NCI-H1417 treated with DMSO at 0.1 percent for 48 hours (cell line): Measurements from ENCODE around the gene EHD4.

Experiments
- DNase-seq: peaks from one replicate; lab custom pipeline; 2025; lab: John Stamatoyannopoulos, UW

The EHD4 gene

GRCh38 chr15:41972253-41973242, at the start of gene EHD4:
EHD4 (minus strand) TSS chr15:41972557; CDS start chr15:41972494, 63 bp downstream.
- peak; percentile 81 for DNase-seq

- no peak for DNase-seq
Observed at GRCh38 chr15:42021593-42021992, 49.2 kb upstream of the EHD4 start.

GRCh38 chr15:42020713-42021273, 48.4 kb upstream of the EHD4 start, which contains the start of gene PLA2G4E:
PLA2G4E (minus strand) TSS chr15:42021042; CDS start chr15:42021030, 12 bp downstream.
- DNase-seq = no peak

- no peak for DNase-seq
Observed at GRCh38 chr15:42018306-42019224, 46.2 kb upstream of the EHD4 start.

GRCh38 chr15:42016971-42017370, 44.6 kb upstream of the EHD4 start:
- no peak for DNase-seq

- DNase-seq = no peak
Observed at GRCh38 chr15:42014406-42014805, 42.0 kb upstream of the EHD4 start.

GRCh38 chr15:42012928-42013482, 40.6 kb upstream of the EHD4 start:
- DNase-seq = no peak

GRCh38 chr15:42012241-42012640, 39.9 kb upstream of the EHD4 start:
- DNase-seq = no peak

GRCh38 chr15:42011074-42011473, 38.7 kb upstream of the EHD4 start:
- no peak for DNase-seq

GRCh38 chr15:42010434-42010833, 38.1 kb upstream of the EHD4 start:
- DNase-seq = no peak

- DNase-seq = no peak
Observed at GRCh38 chr15:42009474-42009873, 37.1 kb upstream of the EHD4 start.

- DNase-seq = no peak
Observed at GRCh38 chr15:42009022-42009421, 36.7 kb upstream of the EHD4 start.

GRCh38 chr15:42007386-42007785, 35.0 kb upstream of the EHD4 start:
- DNase-seq = no peak

GRCh38 chr15:42002333-42002732, 30.0 kb upstream of the EHD4 start:
- no peak for DNase-seq

- no peak for DNase-seq
Observed at GRCh38 chr15:42001236-42001635, 28.9 kb upstream of the EHD4 start.

- no peak for DNase-seq
Observed at GRCh38 chr15:41999290-42000285, 27.2 kb upstream of the EHD4 start.

GRCh38 chr15:41997845-41998244, 25.5 kb upstream of the EHD4 start:
- DNase-seq = no peak

- DNase-seq = no peak
Observed at GRCh38 chr15:41996921-41997592, 24.7 kb upstream of the EHD4 start.

- DNase-seq = no peak
Observed at GRCh38 chr15:41996376-41996775, 24.0 kb upstream of the EHD4 start.

- no peak for DNase-seq
Observed at GRCh38 chr15:41995476-41995855, 23.1 kb upstream of the EHD4 start.
